K562 (cell line): ENCODE data around the gene EMC9. TPM values are rescaled to one million over a fixed set of nuclear protein-coding genes. Genes with fewer than 3 reads are reported as not detected.

Source experiments
- ATAC-seq: fragments of 200-7000 bp; cut with Tn5 transposase; 3 replicates; pipeline ENCODE4 v1.9.1; 2020; ENCODE audit warnings: moderate library complexity
- BruUV-seq: library from RNA; stranded (reverse); fragments of 400-500 nt; replicated peaks from 2 replicates; lab custom pipeline; 2021; lab: Mats Ljungman, UMichigan
- CTCF ChIA-PET: fragments of 300-600 bp; formaldehyde crosslinking; extraction: SDS; loops from one replicate; lab custom pipeline; 2021; ENCODE audit warnings: low intra/inter-chr PET ratio; lab: Yijun Ruan, JAX
- POLR2A ChIA-PET: fragments of 300-600, 350-650 bp; sonication (Branson Sonifier 250); formaldehyde crosslinking; extraction: SDS; loops from one replicate; lab custom pipeline; 2021; ENCODE audit warnings: antibody characterized with exemption, inconsistent platforms; lab: Yijun Ruan, JAX
- DNase-seq, 4 experiments: peaks; one replicate each; pipeline versions ENCODE4 v3.0.0 to v3.0.0-alpha.2; 2011 to 2018; ENCODE audit warnings: low spot score in 3 of 4, mixed read lengths in 3 of 4; ENCODE audit errors: extremely low read depth in 1 of 4
- FAIRE-seq: peaks from 2 replicates; lab custom pipeline; 2011; peaks lifted over from hg19 to GRCh38; lab: Jason Lieb, UNC
- H2AFZ ChIP-seq: 2 replicates; pipeline ENCODE4 v1.6.0; 2011; ENCODE audit warnings: low read depth, low read length, control low read depth, inconsistent platforms
- H3K27ac ChIP-seq: fragments of 200-600 bp; 3 replicates; pipeline ENCODE4 v1.8.0; 2011; ENCODE audit warnings: low read depth, mild to moderate bottlenecking, control low read depth, inconsistent platforms, low read length, moderate library complexity, mixed read lengths; ENCODE audit errors: extremely low read depth
- H3K27me3 ChIP-seq, 2 experiments: fragments of 300-600 bp in 1 of 2; 2 replicates in 1 of 2; 3 replicates in 1 of 2; pipeline versions ENCODE4 v1.6.0 to v1.8.0; 2011; ENCODE audit warnings: inconsistent platforms in 2 of 2, low read length in 2 of 2, mild to moderate bottlenecking in 1 of 2, mixed read lengths in 1 of 2, moderate library complexity in 1 of 2; ENCODE audit not compliant: control insufficient read depth in 2 of 2, insufficient read depth in 2 of 2
- H3K36me3 ChIP-seq: fragments of 300-600 bp; 3 replicates; pipeline ENCODE4 v1.8.0; 2011; ENCODE audit warnings: mild to moderate bottlenecking, low read length, inconsistent platforms; ENCODE audit not compliant: control insufficient read depth, insufficient read depth
- H3K4me1 ChIP-seq, 2 experiments: fragments of 200-600 bp in 1 of 2; replicated peaks in 1 of 2; 2 replicates in 1 of 2; 3 replicates in 1 of 2; pipeline versions ENCODE4 v1.5.1 to v1.8.0; 2011; ENCODE audit warnings: inconsistent platforms in 2 of 2, low read length in 2 of 2, mild to moderate bottlenecking in 1 of 2, mixed read lengths in 1 of 2, moderate library complexity in 1 of 2; ENCODE audit not compliant: control insufficient read depth in 2 of 2, insufficient read depth in 2 of 2
- H3K4me2 ChIP-seq: 2 replicates; pipeline ENCODE4 v1.6.1; 2011; ENCODE audit warnings: low read length, control low read depth, inconsistent platforms, mixed read lengths; ENCODE audit not compliant: insufficient read depth
- H3K4me3 ChIP-seq: fragments of 200-600 bp; sonication (generic), shearing (Covaris generic); 2 replicates; pipeline ENCODE4 v1.5.1; 2016; ENCODE audit warnings: control low read depth, inconsistent platforms
- H3K79me2 ChIP-seq: fragments of 200-600 bp; 3 replicates; pipeline ENCODE4 v1.8.0; 2011; ENCODE audit warnings: low read length, inconsistent platforms; ENCODE audit not compliant: control insufficient read depth, insufficient read depth
- H3K9ac ChIP-seq, 2 experiments: 2 replicates each; pipeline versions ENCODE4 v1.6.0 to v1.6.1; 2011; ENCODE audit warnings: low read depth in 2 of 2, low read length in 2 of 2, control low read depth in 1 of 2, inconsistent platforms in 1 of 2, mild to moderate bottlenecking in 1 of 2, mixed read lengths in 1 of 2; ENCODE audit not compliant: insufficient read depth in 1 of 2
- H3K9me1 ChIP-seq: one replicate; pipeline ENCODE4 v1.6.0; 2011; ENCODE audit warnings: inconsistent platforms, mild to moderate bottlenecking, low read length, moderate library complexity; ENCODE audit not compliant: control insufficient read depth, insufficient read depth
- H3K9me3 ChIP-seq: replicated peaks from 2 replicates; pipeline ENCODE4 v1.5.1; 2011; ENCODE audit warnings: low read depth, low read length, inconsistent platforms; ENCODE audit not compliant: control insufficient read depth, insufficient read depth
- H4K20me1 ChIP-seq: replicated peaks from 2 replicates; pipeline ENCODE4 v1.6.1; 2011; ENCODE audit warnings: low read length, inconsistent platforms, mixed read lengths; ENCODE audit not compliant: control insufficient read depth, insufficient read depth
- ATF7 ChIP-seq: fragments of 450-650 bp; IDR thresholded peaks from 2 replicates; pipeline ENCODE4 v1.7.1; 2014; ENCODE audit warnings: mild to moderate bottlenecking, moderate library complexity
- NCOA2 ChIP-seq, 2 experiments: fragments of 450-650 bp; IDR thresholded peaks; 2 replicates each; pipeline ENCODE4 v1.6.1; 2018; ENCODE audit warnings: mild to moderate bottlenecking in 2 of 2, moderate library complexity in 1 of 2; ENCODE audit not compliant: partially characterized antibody in 2 of 2
- PTTG1 ChIP-seq: fragments of 450-650 bp; IDR thresholded peaks from 2 replicates; pipeline ENCODE4 v1.6.1; 2016; ENCODE audit warnings: low read depth, mild to moderate bottlenecking, missing genetic modification characterization, missing compliant biosample characterization
- ZNF449 ChIP-seq: fragments of 250-450 bp; sonication (Bioruptor Pico); IDR thresholded peaks from 2 replicates; pipeline ENCODE4 v1.8.0; 2022; ENCODE audit warnings: moderate library complexity, mild to moderate bottlenecking, inconsistent platforms
- WGBS: fragments of 100-300 bp; shearing (Covaris generic); methylation state at CpG from one replicate; pipeline ENCODE4 v1.1.6; 2016; ENCODE audit warnings: low coverage, mixed read lengths; ENCODE audit not compliant: insufficient coverage; ENCODE audit errors: missing lambda C conversion rate; 5-methylcytosine and 5-hydroxymethylcytosine counted together
- in situ Hi-C: fragments of 300-500 bp; cut with MboI; formaldehyde crosslinking; loops from 4 replicates; pipeline ENCODE4 v1.15.0; 2018; ENCODE audit warnings: inconsistent platforms, mixed read lengths
- intact Hi-C: fragments of 100-400 bp; cut with micrococcal nuclease; formaldehyde crosslinking; loops from 2 replicates; pipeline ENCODE4 v1.14.2; 2022
- polyA plus RNA-seq, 8 experiments: library from polyadenylated mRNA; depleted of rRNA in 4 of 8; stranded (reverse) in 5 of 8; unstranded in 3 of 8; fragments of >200 nt; fragmentation: Nextera tagmentation in 2 of 8; fragmentation: Illumina TruSeq in 1 of 8; extraction: Ambion mirVana in 2 of 8; extraction: Trizol in 1 of 8; gene quantifications; 2 replicates each; pipeline versions ENCODE4 v1.2.1 to v1.2.3, GENCODE V29; 2011 to 2014; ENCODE audit warnings: inconsistent platforms in 1 of 8, missing spikeins in 1 of 8
- total RNA-seq, 7 experiments: library from RNA; depleted of rRNA in 6 of 7; stranded (reverse); fragments of >200 nt in 6 of 7; fragmentation: Illumina TruSeq in 2 of 7; extraction: Trizol in 2 of 7; gene quantifications; 2 replicates each; pipeline versions ENCODE4 v1.2.1 to v1.2.3, GENCODE V29; 2011 to 2021; ENCODE audit warnings: low replicate concordance in 1 of 7

The EMC9 gene
- total and polyA plus RNA-seq, 9 of the 15 experiments (the other 6 are each of a cell fraction or from before 2014, with no cell fraction given): 3.1 to 13.2 (median 7.8) TPM

GRCh38 chr14:24160499-24160849, 19.1 kb upstream of the EMC9 start:
- CTCF ChIA-PET: interaction anchor here (0.8 kb wide), 1 partner anchor 147 kb away, joined by 4 read pairs; no protein-coding TSS in a partner anchor

More at GRCh38 chr14:24160499-24160849, 19.1 kb upstream of the EMC9 start:
- peaks cover 10% of the 10 kb centered on the region; the same call in 2 of the 3 replicates for H3K79me2 ChIP-seq
- H3K9me1 ChIP-seq: no peaks in the 10 kb centered on the region
- ATAC-seq: no peak; the same call in 2 of the 3 replicates
- no peaks in the 10 kb centered on the region for H3K27me3 ChIP-seq
- DNase-seq: no peak
- BruUV-seq: no TSS peak
- in situ Hi-C loops: no loop called here
- POLR2A ChIA-PET: interaction anchor here (0.9 to 1.9 kb wide), 8 partner anchors 11 to 80 kb away, joined by 3 to 9 read pairs (median 4); partner anchors contain the start of genes IPO4, PCK2, PSME2 and RNF31
- peaks cover 70% of the 10 kb centered on the region; the same call in 2 of the 3 replicates for H3K36me3 ChIP-seq
- no peak overlapping the region for H2AFZ ChIP-seq
- peaks cover 10 to 23% of the 10 kb centered on the region in 2 experiments; a peak in 4 of 5 replicates for H3K4me1 ChIP-seq
- no peak overlapping the region for H3K4me3 ChIP-seq
- no peak overlapping the region for H3K9ac ChIP-seq
- H3K4me2 ChIP-seq: peak overlapping the region; percentile 37; the same call in 1 of the 2 replicates
- WGBS: 100% methylated on average over 3 of the region's 4 CpGs
- peak overlapping the region; percentile 35; the same call in 1 of the 3 replicates for H3K27ac ChIP-seq
- FAIRE-seq: no peak
- intact Hi-C loops: no loop called here
- H4K20me1 ChIP-seq: no peaks in the 10 kb centered on the region
- H3K9me3 ChIP-seq: no peaks in the 10 kb centered on the region
- TF ChIP-seq PTTG1 (tag): no peak
- TF ChIP-seq ATF7: no peak
- no peak for TF ChIP-seq NCOA2 (IDR thresholded peaks at IDR 0.05; ENCODE audit: partially characterized antibody in 2 of 2)
- TF ChIP-seq ZNF449 (CRISPR knock-in tag): no peak
